ENCODE results near the gene IL13RA1. TPM values are rescaled to one million over a fixed set of nuclear protein-coding genes. Genes with fewer than 3 reads are reported as not detected.

The IL13RA1 gene
- total and polyA plus RNA-seq, 7 donors = 33.6 to 57.6 (median 49.9) TPM

DNA sequence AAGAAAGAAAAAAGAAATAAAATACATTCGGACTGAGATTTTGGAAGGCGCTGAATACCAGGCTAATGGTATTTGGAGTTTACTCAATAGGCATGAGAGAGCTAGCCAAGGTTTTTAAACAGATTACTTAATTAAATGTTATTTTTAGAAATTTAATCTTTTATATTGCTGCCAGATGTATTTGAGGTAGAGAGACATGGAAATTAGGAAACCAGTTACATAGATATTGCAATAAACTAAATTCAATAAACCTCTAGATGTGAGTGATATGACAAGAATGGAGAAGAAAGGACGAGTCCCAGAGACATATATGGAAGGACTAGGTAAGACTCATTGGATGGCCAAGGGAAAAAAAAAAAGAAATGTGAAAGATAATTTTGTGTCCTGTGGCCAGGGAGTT, 38.5 kb upstream of the IL13RA1 start:
- no peaks in the 10 kb centered on the region for H3K4me1 ChIP-seq
- TF ChIP-seq, protein P1, sequence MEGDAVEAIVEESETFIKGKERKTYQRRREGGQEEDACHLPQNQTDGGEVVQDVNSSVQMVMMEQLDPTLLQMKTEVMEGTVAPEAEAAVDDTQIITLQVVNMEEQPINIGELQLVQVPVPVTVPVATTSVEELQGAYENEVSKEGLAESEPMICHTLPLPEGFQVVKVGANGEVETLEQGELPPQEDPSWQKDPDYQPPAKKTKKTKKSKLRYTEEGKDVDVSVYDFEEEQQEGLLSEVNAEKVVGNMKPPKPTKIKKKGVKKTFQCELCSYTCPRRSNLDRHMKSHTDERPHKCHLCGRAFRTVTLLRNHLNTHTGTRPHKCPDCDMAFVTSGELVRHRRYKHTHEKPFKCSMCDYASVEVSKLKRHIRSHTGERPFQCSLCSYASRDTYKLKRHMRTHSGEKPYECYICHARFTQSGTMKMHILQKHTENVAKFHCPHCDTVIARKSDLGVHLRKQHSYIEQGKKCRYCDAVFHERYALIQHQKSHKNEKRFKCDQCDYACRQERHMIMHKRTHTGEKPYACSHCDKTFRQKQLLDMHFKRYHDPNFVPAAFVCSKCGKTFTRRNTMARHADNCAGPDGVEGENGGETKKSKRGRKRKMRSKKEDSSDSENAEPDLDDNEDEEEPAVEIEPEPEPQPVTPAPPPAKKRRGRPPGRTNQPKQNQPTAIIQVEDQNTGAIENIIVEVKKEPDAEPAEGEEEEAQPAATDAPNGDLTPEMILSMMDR (IDR thresholded peaks at IDR 0.05) = no peak
- TF ChIP-seq POLR2A (IDR thresholded peaks at IDR 0.05) = no peak
- no peak for TF ChIP-seq POLR2AphosphoS5 (IDR thresholded peaks at IDR 0.05)
- TF ChIP-seq EP300 (IDR thresholded peaks at IDR 0.05) = no peak
- no peak overlapping the region for H3K4me3 ChIP-seq
- intact Hi-C loops (cut with DNase I) = no loop called here
- 92 to 97% methylated on average over 3 of the region's 3 CpGs for WGBS, 2 donors
- no peaks in the 10 kb centered on the region for H3K27me3 ChIP-seq
- no peak overlapping the region for H3K27ac ChIP-seq
- H3K9me3 ChIP-seq = no peaks in the 10 kb centered on the region
- no peaks in the 10 kb centered on the region for H3K36me3 ChIP-seq
- no peak for DNase-seq

- intact Hi-C loops (cut with DNase I) = no loop called here
- Histone ChIP-seq H3K9me3 (no peaks in the 10 kb centered on the region), H3K4me3 (no peak overlapping the region), H3K27me3 (no peaks in the 10 kb centered on the region), H3K36me3 (no peaks in the 10 kb centered on the region), H3K27ac (no peak overlapping the region), H3K4me1 (no peaks in the 10 kb centered on the region)
- no peak for TF ChIP-seq POLR2A (IDR thresholded peaks at IDR 0.05)
- TF ChIP-seq EP300 (IDR thresholded peaks at IDR 0.05) = no peak
- 9 to 37% methylated on average over 2 of the region's 2 CpGs for WGBS, 2 donors
- no peak for DNase-seq
Measured at GRCh38 chrX:118693843-118694242, 33.6 kb upstream of the IL13RA1 start.

DNA sequence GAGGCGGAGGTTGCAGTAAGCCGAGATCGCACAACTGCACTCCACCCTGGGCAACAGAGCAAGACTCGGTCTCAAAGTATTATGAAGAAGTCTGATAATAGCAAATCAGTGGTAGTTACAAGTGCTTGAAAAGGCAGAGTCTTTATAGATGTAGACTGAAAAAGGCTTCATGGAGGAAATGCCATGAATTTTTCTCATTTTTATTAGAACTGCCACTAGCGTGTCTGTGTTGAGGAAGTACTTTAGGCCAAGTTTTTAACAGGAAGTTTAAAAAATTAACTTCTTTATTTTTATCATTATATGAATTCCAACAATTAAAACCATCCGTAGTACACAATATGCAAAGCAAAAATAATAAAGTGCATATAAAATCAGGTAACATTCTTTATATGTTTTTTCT, 32.8 kb upstream of the IL13RA1 start:
- H3K27me3 ChIP-seq = no peaks in the 10 kb centered on the region
- no peak overlapping the region for H3K4me3 ChIP-seq
- DNase-seq = no peak
- H3K9me3 ChIP-seq = no peaks in the 10 kb centered on the region
- H3K36me3 ChIP-seq = no peaks in the 10 kb centered on the region
- H3K27ac ChIP-seq = no peak overlapping the region
- H3K4me1 ChIP-seq = no peaks in the 10 kb centered on the region
- 71 to 88% methylated on average over 6 of the region's 6 CpGs for WGBS, 2 donors
- intact Hi-C loops (cut with DNase I) = no loop called here
- no peak for TF ChIP-seq POLR2AphosphoS5 (IDR thresholded peaks at IDR 0.05)
- TF ChIP-seq POLR2A (IDR thresholded peaks at IDR 0.05) = no peak
- TF ChIP-seq, protein P1 (IDR thresholded peaks at IDR 0.05) = no peak
- no peak for TF ChIP-seq EP300 (IDR thresholded peaks at IDR 0.05)

GRCh38 chrX:118698516-118699170, 28.8 kb upstream of the IL13RA1 start:
- Histone ChIP-seq H3K4me3 (no peak overlapping the region), H3K27ac (no peak overlapping the region), H3K27me3 (no peaks in the 10 kb centered on the region), H3K36me3 (no peaks in the 10 kb centered on the region), H3K9me3 (no peaks in the 10 kb centered on the region), H3K4me1 (no peaks in the 10 kb centered on the region)
- TF ChIP-seq EP300 (IDR thresholded peaks at IDR 0.05) (no peak), POLR2AphosphoS5 (IDR thresholded peaks at IDR 0.05) (no peak), POLR2A (IDR thresholded peaks at IDR 0.05) (no peak)
- TF ChIP-seq, protein P1 (IDR thresholded peaks at IDR 0.05) = no peak
- no peak for DNase-seq
- intact Hi-C loops (cut with DNase I) = no loop called here
- 65 to 80% methylated on average over 5 of the region's 5 CpGs for WGBS, 2 donors

DNA sequence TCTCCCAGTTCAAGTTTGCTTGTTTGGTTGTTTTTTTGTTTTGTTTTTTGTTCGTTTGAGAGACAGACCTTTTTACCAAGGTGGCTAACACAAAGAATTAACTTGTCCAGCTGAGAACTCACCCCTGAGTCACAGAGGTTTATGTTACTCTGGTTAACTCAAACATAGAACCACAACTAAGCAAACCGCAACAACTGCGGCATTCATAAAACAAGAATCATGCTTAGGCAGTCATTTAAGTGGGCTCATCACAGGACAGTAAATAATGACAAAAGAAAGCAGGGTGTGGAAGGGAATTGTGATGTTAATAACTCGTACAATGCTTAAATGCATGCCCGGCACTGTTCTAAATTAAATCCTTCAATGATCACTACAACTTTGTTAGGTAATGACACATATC, 24.7 kb upstream of the IL13RA1 start:
- intact Hi-C loops (cut with DNase I) = no loop called here
- TF ChIP-seq EP300 (IDR thresholded peaks at IDR 0.05) = no peak
- TF ChIP-seq, protein P1 (IDR thresholded peaks at IDR 0.05) = no peak
- no peak for TF ChIP-seq POLR2AphosphoS5 (IDR thresholded peaks at IDR 0.05)
- TF ChIP-seq POLR2A (IDR thresholded peaks at IDR 0.05) = no peak
- no peak for DNase-seq
- Histone ChIP-seq H3K4me1 (peaks cover 0 to 8% (median 0%) of the 10 kb centered on the region in 4 donors), H3K27ac (no peak overlapping the region), H3K4me3 (no peak overlapping the region), H3K9me3 (no peaks in the 10 kb centered on the region), H3K36me3 (no peaks in the 10 kb centered on the region), H3K27me3 (no peaks in the 10 kb centered on the region)
- 82 to 83% methylated on average over 5 of the region's 5 CpGs for WGBS, 2 donors

Measured in sigmoid colon (tissue), 7 donors.